Measurements from ENCODE around the gene DHRS12.

The DHRS12 gene

DNA sequence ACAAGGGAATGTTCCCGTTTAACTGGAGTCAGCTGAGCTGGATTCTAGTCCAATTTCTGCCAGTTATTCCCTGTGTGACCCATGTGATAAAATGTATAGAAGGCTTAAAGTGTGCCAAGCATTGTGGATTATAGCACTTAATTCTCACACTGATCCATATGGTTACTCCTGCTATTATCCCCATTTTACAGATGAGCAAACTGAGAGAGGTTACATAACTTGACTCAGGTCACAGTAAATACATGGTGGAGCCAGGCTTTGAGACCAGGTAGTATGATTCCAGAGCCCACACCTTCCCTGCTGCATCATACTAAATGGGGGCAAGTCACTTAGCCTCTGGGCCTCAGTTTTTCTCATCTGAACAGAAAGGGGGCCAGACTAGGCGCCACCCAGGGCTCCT, 2.0 kb upstream of the DHRS12 start:
- no peak for DNase-seq

DNA sequence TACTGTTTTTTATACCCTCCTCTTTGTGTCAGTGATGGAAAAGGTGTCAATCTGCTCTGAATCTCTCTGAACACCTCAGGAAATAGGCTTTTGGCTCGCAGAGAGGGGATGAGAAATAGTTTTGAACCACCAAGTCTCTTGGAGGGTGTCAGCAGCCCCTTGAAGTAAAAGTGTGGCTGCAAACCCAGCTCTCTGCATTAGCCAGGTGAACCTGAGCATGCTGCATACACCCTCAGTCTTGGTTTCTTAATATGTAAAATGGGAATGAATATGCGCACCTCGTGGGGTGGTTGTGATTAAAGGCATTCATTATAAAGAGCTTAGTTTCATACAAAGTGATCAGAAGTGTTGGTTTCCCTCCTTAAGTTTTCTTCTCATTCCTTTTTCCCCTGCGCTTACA, 1.4 kb upstream of the DHRS12 start:
- no peak for DNase-seq

DNA sequence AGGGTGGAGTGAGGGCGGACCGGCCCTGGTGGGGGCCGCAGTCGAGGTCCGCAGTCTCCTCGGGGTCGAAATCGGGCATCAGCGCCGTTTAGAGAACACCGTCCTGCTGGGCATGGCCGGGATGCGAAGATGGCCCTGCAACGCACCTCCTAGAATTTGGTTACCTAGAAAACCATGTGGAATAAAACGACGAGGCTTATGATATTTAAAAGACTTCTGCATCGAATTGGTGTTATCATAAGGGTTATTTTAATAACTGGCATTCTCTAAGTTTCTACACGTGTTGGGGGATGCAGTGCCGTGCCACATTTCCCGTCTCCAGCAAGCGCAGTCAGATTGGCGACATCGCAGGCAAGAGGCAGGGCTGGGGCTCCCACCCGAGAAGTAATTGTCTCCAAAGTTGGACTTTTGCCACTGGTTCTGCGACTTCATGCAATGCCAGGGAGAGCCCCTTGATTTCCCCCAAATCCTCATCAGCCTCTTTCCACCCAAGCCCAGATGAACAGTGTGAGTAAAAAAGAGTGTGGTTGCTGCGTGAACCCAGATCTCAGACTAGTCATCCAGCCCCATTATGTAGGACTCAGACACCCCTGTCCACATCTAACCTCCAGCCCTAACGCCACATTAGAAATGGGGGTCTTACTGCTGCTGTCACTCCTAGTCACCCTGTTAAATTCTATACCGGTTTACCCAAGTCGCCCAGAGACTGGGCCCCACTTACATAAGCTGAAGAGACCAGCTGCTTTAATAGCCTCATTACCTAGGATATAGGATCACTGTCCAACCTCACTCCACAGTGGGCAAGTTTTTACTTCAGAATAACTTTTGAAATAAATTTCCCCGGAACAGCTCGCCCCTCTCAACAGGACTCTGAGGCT, 571 bp upstream of the DHRS12 start:
- peak in 1 of 2 donors; percentile 43 for DNase-seq

DNA sequence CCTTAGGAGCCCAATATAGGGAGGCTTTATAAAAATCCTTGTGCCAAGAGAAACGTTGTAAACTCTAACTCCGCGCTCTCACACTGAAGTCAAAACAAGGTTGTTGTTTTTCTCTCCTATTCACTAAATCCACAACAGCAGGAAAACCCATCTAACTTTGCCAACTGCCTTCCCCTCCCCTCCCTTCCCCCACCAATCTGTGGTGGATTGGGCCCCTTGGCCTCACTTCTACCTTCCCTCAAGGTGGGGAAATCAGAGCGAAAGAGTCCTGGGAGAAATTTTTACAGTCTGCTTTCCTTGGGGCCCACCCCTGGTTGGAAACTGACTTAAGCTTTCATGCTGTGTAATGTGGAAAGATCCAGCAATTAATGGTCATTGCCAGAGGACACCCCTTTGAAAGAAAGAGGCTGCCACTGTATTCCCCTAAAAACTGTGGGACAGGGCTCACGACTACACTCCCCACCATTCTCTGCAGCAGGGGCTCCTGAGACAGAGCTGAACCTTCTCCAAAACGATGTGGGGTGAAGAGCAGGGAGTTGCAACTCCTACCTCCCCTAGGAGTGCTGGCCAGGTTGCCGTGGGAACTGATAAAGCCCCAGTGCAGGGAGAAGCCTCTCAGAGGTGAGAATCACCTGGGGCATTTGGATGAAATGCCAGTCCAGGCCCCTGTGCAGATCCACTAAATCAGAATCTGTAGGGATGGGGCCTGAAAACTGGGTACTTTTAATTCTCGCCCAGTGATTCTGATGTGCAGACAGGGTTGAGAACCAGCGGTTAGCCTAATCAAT, 1.1 kb downstream of the DHRS12 start:
- DNase-seq, result no peak

DNA sequence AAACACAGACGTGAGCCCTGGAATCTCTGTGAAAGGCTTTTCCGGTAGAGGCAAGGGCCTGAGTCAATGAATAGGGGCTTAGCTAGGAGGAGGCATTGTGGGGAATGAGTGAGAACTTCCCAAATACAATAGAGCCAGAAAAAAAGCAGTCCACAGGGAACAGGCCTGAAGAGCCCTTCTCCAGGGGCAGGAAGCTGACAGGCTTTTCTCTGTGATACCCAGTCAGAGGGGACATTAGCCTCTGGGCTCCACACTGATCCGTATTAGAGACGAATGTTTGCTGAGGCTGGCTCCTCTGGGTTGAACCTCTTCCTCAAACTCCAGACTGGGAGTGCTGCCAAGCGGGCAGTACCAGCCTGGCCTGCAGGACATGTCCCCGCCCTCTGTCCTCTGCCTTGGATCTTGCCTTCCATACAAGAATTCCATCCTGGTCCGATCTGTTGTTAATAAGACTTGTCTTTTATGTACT, 2.3 kb downstream of the DHRS12 start:
- peak; percentile 53 to 75 for DNase-seq

DNA sequence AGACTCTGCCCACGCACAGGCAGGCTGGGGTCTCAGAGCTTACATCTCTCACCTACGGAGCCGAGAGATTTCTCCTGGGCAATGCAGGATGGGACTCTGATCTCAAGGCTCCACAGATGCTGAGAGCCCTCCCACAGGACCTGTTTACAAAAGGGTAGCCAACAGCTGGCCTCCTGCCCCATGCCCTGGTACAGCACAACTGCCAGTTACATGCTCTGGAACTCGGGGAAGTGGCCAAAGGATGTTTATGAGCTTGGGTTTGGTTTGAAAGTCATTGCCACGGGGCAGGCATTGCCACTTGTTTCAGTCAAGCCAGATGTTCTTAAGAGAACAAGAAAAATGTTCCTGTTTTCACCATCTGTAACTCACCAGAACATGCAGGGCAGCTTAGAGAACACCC, 3.5 kb downstream of the DHRS12 start:
- DNase-seq, result no peak

DNA sequence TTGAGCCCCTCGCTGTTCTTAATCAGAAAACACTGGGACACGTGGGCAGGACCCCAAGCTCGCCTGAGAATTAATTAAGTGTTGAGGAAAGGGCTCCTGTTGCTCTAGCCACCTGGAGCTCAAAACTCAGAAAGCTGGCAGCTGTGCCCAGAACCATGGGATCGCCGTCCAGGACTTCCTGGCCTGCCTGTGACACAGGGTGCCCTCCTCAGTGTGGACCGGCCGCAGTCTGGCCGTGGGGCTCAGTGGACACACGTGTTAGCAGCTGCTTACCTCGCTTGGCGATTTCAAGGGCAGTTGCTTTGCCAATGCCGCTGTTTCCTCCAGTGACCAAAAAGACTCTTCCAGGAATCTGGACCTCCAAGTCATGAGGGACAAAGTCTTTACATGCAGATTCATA, 4.7 kb downstream of the DHRS12 start:
- no peak for DNase-seq

DNA sequence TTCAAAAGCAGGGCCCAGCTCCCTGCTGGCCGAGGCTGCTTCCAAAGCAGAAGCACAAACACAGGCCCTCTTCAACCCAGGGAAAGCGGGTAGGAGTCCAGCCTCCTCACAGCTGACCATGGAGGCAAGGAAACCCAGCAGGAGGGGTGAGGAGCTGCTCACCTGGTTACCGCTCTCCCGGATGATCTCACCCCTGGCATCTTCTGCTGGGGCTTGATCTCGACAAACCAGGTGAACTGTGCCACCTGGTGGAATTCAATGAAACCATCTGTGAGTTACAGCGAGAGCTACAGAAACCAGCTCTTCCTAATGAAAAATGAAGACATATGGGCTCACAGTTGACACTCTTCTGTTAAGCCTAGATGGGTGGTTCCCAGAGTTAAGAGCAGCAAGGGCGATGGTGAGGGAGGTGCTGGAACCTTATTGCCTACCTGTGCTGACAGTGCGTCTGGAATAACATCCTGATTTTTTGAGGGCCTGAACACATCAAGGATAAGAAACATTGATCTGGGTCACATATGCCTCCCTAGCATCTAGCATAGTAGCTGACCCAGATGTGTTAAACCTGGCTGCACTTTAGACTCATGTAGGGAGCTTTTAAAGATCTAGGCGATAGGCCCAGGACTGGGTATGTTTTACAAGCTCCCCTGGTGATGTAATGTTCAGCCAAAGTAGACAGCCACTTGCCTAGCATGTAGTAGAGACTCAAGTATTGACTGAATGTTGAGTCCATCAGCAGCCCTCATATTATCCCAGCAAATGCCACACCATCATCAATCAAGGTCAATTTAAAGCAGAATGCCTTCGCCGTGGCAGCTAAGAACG, 6.1 kb downstream of the DHRS12 start:
- peak in 1 of 2 donors; percentile 13 for DNase-seq

DNA sequence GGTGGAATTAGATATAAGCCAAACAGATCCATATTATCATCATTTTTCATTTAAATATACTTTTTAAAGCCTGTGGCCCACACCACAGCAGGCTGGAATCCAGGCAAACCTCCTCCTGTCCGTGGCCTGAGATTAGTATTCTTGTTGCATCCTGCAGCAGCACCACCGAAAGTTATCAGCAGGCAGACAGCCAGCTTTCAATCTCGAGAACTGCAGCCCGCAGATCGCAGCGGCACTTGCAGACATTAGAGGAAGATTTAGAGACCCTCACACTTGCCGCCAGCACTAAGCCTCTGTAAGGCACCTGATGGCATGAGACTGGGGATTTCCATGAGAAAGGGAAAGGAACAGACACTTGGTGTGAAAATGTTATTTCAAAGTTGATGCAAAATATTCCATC, 7.4 kb downstream of the DHRS12 start:
- DNase-seq, result no peak

DNA sequence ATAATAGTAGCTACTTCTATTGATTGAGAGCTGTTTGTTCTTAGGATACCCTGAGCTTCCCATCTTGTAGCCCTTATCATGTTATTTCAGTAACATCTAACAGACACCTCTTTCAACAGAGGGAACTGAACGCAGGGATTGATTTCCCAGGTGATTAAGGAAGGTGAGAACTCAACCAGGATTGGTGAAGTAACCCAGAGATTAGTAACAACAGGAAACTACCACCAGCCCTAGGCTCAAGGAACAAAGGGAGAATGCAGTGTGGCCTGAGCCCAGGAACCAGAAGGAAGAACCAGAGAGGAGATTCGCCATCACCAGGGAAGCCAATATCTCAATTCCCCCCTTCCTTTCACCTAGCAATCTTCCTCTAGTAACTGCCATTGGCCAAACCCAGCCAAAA, 8.5 kb downstream of the DHRS12 start:
- no peak for DNase-seq

DNA sequence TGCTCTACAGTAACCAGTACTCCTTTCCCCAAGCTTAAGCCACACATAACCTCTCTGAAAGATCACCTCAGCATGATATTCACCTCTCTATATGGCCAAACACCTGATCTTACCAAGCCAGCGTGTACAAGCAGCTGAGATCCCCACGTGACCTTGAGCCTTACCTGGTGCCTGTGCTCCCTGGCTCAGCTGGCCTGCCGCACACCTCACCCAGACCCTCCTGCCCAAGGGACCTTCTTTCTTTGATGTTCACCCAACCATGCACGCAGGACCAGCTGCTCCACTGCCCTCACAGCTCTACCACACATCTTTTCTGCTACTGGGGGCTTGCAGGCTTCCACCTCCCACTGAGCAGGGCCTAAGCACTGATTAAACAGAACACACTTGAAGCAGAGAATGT, 9.0 kb downstream of the DHRS12 start:
- no peak for DNase-seq

DNA sequence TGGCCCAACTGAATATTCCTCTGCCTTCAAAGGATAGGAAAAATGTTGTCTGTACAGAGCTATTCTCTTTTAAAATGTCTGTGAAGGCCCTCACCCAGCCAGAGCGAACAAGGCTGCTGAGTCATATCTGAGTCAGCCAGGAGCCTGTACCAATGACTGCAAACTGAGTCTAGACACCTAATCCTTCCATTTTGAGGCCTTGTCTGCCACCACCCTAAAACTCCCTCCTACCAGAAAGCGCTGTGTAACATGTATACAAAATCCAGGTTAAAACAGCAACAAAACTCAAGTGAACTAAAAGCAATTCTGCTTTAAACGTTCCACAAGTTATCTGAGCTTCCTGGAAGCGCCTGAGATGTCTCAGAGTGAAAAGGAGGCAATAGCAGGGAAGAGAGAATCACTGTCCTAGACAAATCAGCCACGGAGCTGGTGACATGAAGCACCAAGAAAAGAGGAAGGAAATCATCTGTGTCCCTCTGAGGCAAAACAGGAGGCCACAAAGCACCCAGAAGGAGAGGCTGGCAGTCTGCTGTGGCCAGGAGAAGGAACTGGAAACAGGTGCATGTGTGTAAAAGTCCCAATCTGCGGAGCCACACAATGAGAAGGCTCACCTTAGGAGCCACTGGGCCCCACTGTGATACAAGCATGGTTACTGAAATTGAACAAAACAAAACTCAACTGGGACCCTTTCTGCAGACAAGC, 10.2 kb downstream of the DHRS12 start:
- peak; percentile 30 to 45 for DNase-seq

DNA sequence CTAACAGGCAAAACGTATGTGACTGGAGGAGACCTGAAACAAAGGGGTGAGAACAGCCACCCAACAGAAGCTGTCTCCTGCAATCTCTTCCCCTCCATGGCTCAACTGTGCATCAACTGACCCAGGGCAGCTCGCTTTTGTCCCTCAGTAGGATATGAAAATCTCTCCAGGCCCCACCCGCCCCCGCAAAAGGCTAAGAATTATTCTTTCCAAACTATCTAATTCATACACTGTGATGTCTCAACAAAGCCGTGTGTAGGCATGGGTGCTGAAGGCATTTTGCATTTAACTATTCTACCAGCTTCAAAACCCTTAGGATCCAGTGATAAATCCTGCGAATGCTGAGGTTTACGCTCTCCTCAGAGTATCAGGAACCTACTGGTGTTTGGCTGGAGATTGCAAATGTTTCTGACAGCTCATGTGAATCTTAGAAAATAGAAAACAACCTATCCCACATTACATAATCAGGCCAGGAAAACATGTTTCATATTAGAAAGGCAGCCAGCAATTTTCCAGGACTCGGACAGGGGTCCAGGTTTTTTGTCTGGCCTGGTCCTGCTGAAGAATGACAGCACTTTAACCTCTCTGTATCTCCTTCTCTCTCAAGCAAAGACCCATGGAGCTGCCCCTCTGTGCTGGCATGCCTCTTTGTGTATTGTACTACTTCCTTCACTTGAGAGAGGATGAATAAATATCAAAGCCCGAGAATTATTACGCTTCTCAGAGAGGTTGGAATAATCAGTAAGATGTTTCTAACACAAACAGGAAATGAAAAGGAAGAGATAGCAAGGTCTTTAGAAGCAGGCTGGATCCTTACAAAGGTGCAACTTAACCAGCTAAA, 17.3 kb downstream of the DHRS12 start:
- no peak for DNase-seq

DNA sequence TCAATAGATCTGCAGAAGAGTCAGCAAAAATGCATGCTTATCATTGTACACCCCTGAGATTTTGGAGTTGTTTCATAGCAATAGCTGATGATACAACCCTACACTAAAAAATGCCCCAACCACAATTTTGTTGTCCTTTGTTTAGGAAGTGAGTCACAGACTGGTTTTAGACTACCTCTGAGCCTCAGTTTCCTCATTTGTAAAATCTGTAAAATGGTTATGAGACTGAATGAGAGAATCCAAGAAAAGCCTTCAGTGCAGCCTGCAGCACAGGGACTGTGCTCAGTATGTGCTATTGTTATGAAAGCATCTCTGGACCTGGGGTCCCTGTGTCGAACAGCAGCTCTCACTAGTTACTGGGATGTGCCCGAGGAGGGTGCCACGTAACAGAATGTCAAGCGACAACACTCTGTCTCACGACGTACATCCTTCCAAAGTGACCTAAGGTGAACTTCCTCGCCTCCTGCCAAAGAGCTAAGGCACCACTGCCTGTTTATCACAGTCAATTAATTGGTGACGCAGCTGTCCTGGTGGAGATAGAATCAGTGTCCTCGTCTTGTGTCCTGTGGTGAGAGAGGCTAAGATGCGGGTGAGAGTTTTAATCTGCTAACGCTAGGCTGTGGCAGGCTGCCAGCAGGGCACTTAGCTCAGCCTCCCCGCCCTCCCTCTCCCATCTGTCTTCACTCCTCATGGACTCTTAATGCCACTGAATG, 18.1 kb downstream of the DHRS12 start:
- no peak for DNase-seq

DNA sequence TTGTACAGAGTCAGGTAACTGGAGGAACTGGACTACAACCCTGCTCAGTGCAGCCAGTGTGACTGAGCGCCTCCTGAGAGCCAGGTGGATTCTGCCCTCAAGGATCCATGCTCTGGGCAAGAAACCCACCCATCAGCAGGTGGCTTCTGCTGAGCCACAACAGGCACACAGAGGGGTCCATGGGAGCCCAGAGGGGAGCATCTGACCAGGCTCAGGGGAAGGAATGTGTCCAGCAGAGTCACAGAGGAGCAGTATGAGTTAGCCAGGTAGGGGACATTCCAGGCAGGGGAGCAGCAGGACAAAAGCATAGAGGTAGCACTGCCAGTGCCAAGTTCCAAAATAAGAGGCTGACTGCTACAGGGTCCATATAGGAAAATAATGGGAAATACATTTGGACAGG, 19.9 kb downstream of the DHRS12 start:
- DNase-seq, result no peak

DNA sequence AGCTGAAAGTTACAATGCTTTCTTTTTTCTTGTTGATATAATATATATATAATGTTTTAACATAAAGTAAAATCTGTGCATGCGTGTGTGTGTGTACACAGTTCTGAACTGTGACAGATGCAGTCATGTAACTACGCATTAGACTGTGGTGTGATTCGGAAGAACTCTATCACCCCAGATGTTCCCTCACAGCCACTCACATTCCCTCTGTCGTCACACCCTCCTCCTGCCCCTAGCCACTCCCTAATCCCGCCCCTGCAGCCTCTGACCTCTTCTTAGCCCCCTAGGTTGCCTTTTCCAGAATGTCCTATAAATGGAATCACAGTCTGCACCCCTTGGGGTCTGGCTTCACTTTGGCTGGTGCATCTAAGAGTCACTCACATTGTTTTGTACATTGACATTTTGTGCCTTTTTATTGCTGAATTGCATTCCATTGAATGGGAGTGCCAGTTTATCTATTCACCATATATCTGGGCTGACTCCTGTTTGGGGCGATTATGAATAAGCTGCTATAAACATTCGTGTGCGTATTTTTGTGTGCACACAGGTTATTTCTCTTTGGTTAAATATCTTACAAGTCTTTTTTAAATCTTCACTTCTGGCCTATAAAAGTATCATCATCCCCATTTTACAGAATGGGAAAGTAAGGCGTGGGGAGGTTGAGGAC, 20.4 kb downstream of the DHRS12 start:
- DNase-seq, result no peak

DNA sequence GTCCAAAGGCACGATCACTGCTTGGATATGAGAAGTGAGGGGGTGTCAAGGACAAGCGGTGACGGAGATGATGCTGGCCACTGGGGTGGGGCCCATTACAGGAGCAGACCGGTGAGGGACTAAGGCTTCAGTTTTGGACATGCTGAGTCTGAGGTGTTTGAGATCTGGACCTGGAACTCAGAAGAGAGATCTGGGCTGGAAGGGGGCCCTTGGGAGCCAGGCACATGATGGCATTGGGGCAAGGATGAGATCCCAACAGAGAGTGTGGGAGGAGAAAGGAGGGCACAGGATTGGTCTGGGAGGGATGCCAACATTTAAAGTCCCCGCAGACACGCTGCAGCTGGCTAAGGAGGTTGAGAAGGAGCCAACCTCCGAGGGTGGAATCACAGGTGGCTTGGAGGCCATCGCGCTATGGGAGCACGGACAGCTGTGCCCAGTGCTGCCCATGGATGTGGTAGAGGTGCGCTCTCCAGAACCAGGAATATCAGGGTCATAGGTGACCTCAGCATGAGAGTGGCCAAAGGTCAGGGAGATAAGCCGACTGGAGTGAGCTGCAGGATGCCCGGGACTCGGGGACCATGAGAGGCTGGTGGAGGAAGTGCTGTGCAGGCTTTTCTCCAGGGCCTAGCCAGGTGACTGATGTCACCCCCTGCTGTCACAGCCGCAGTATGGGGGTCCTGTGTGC, 21.8 kb downstream of the DHRS12 start:
- no peak for DNase-seq

DNA sequence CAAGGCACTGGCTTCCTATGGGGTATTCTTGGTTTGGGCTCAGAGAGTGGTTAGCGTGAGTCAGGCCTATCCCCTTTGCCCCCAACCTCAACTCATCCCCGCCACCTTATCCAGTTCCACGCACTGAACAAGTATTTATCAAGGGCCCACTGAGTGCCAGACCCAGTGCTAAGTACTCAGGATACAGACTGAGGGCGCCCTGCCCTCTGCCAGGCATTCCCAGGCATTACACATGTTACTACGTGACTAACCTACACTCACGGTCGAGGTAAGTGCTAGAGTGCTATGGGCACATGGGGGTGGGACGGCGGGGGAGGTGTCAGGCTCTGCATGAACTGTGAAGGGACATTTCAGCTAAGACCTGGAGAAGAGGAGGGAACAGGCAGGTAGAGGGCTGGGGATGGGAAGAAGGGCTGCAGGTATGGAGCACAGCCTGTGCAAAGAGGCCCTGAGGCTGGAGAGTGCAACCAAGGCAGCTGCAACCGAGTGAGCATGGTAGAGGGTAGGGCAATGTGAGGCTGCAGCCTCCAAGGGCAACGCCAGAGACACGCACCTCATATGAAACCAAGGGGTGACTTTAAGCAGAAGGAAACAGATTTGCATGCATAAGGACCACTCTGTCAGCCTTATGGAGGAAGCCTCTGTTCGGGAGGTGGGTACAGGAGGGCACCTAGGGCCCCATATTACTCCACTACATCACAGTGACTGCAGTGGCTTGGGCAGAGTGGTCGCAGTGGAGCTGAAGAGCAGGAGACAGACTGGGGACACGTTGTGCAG, 22.5 kb downstream of the DHRS12 start:
- no peak for DNase-seq

DNA sequence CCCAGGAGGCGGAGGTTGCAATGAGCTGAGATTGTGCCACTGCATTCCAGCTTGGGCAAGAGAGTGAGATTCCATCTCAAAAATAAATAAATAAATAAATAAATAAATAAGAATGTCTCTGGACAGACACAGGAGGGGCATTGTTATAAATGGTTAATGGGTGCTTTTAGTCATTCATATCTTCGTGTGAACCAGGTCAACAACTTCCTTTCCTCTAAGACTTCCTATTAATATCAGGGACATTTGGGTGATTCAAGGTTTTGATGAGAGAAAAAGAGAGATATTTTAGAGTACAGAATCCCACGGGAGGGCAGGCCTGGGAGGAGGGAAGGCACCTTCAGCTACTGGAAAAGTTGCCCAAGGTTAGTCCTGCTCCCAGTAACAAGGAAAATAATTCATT, 23.9 kb downstream of the DHRS12 start:
- no peak for DNase-seq
